GM19240 (cell line): ENCODE data around the gene CEND1.

Experiments used
- DNase-seq: peaks from one replicate; pipeline ENCODE4 v3.0.0; 2011; ENCODE audit warnings: low spot score; ENCODE audit not compliant: insufficient read length

Gene CEND1

DNA sequence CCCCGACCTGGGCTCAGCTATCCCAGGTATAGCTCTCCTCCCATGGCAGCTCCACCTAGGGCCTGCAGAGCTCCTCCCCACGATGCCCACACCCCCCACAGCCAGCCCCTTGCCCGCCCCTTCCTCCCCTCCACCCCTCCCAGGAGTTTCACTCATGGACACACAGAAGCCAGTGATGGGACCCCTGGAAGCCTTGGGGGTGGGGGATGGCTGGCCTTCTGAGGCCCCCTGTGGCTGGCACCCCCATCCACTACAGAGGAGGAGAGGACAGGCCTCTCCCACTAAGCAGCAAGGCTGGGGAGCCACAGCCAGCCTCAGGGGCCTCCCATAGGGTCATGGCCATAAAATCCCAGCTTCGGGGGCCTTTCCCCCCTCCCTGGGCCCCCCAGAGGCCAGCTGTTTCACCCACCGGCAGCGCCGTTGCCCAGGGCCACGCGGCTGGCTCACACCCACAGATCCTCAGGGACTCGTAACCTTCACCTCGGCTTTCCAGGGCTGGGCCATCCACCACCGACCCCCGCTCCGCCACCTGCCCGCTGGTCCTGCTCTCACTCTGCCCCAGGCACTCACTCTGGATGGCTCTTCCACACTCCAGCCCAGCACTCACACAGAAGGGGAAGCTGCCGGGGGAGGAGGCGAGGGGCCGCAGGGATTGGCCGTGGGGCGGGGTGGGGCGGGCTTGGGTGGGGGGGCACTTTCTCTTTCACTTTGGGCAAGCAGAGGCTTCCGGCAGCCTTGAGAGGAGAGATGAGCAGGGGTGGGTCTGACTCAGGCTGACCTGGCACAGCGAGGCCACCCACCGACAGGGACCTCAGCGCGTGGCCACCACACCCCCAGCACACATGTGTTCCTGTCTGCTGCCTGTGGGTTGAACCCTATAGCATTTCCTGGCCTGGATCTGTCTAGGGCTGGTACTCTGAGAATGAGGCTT is 6.0 kb upstream of the CEND1 start:
- peak; percentile 98 for DNase-seq

DNA sequence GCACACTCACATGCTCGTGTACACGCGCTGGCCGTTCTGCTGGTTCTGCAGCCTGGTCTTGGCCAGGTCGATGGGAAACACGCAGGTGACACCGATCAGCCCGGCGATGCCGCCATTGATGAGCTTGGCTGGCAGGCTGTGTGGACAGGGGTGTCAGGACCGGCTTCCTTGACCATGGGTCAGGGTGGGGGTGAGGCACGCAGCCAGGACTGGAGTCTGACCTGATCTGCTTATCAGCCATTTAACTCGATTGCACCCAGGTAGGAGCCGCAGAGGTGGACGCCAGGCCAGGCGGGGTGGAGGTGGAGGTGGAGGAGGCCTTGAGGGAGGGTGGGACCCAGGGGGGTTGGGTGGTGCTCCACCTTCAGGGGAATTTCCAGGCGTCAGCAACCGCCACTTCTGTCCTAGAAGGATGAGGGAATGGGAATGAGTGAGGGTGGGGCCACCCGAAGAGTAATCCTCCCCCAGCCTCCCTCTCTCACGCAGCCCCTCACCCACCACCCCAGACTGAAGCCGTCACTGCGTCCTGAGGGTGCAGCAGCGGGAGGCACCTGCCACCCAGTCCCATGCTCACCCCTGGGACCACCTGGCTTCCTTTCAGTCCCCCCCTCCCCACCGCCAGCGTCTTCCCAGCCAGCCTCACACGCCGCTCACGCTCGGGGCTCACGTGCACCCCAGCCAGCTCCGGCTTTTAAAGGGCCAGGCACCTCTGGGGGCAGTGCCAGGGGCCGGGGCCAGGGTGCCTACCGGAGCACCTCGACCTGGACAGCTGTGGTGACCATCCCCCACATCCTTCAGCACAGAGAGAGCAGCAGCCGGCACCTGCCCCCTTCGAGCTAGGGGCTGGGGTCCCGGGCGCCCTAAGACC is 5.1 kb upstream of the CEND1 start:
- no peak for DNase-seq

DNA sequence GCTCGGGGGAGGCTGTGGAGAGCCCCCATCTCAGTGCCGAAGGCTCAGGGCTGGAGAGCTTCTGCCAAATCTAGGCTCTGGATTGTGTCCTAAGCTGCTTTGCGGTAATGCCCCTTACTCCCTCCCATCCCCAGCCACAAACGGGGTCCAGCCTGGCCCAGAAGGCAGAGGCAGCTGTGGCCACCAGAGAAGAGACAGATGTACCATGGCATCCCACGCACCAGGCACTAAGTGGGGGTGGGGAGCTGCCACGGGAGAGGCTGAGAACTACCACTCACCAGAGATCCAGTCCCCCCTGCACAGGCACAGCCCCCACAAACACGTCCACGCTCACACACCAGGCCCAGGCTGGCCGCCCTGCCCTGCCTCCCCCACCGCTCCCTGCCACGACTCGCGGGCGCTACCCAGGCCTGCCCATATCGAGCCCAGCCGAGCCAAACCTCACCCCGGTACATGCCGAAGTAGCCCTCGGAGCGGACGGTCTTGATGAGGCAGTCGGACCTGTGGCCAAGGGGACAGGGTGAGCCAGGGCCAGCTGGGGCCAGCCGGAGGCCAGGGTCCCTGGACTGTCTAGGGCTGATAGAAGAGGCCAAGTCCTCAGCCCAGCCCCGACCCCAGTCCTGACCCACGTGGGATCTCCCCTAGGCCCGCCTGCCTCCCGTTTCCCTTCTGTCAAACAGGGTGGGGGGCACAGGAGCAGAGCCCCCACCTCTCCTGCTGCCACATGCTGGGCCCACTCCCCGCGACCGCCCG is 4.3 kb upstream of the CEND1 start:
- no peak for DNase-seq

DNA sequence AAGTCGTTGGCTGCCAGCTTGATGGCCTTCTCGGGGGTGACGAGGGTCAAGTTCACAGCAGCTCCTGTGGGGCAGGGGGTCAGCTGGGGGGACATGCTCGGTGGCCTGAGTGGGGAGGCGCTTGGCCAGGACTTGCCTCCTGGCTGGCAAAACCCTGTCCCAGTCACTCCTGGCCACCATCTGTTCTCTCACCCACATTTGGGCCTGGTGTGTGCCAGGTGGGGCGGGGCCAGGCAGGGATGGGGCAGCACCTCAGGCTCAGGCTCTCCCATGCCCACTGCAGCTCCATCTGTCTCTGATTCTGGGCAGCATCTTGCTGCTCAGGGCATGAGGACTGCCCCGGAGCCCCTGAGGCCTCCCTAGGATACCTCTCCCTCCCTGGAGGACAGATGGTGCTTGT is 3.7 kb upstream of the CEND1 start:
- no peak for DNase-seq

DNA sequence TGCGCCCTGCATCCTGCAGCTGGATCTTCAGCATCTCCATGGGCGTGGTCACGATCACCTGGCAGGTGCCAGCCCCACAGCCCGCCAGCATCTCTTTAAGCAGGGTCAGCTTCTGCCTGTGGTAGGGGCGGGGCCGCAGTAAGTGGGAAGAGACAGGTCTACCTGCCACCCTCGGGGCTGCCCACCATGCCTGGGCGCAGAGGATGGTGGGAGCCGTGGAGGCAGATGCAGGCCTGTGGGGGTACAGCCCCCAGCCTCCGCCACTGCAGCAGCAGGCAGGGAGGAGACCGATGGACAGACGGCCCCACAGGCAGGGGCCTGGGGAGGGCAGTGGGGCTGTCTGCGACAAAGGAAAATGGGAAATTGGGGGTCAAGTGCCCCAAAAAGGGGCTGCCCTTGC is 3.0 kb upstream of the CEND1 start:
- DNase-seq: no peak

DNA sequence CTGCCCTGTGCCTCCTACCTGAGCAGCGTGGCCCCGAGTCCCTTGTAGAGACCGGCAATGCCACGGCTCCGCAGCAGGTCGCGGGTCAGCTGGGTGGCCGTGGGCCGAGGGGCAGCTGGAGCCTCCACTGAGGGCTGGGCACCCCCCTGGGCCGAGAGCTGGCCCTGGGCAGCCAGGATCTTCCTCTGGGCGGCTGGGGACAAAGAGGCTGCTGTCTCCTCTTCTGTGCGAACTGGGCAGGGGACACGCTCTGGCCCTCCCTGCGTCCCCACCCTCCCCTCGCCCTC is 2.6 kb upstream of the CEND1 start:
- DNase-seq: no peak

DNA sequence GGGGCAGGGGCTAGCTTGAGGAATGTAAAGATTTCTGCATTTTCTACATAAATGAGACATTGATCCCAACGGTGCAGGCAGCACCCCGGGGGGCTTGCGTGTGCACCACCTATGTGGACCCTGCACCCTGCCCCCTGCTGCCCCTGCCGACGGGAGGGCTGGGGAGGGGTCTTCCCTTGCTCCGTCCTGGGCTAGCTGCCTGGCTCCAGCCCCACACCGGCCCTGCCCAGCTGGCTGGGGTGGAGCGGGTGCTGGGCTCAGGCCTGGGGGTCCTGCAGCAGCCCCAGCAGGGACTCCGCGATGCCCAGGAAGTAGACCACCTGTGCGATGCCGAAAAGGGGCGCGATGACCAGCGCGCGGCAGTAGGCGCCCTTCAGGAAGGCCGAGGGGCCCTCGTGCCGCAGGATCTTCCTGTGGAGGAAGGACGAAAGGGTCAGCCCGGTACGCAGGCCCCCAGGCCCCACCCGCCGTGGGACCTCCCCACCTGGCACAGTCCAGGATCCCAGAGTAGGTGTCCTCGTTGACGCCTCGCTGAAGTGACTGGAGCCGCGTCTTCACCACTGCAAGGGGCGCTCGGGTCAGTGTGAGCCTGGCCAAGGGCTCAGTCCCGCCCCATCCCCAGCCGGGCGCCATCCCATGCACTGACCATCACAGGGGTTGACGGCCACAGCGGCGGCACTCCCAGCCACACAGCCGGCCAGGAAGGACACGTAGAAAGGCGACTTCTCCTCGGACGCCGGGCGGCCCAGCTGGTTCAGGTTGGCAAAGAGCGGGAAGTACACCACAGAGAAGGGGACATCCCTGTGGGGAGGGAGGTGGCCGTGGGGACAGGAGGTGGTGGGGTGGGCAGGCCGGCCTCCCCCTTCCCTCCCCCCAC is 2.0 kb upstream of the CEND1 start:
- DNase-seq: no peak

DNA sequence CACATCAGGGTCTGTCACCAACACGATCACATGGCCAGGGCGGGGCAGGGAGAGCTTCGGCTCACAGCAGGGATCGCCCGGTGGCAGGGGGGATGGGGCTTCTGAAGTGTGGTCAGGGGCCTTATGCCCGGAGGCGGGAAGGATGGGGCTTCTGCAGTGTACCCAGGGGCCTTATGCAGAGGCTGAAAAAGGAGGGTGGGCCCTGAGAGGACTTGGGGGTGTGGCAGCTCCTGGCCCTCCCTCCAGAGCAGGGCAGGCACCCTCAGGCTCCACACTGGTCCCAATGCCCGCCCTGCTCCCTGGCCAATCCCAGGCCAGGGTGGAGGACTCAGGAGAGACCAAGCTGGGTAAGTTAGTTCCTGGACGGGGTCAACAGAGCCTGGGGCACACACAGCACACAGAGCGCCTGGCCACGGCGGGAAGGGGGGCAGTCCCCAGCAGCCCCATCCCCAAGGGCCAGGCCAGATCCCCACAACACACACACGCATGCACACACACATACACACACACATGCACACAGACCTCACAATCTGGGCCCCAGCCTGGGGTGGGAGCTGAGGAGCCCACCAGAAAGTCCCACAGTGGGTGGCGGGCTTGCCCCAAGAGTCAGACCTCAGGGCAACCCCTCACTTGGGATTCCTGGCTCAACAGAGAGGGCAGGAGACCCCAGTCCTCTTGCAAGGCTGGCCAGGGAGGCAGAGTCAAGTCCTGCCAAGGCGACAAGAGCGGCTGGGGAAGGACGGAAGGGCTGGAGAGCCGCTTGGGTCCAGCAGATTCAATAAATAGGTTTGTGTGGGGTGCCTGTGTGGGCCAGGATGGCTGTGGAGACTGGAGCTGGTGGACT is 1.1 kb upstream of the CEND1 start:
- DNase-seq: no peak

DNA sequence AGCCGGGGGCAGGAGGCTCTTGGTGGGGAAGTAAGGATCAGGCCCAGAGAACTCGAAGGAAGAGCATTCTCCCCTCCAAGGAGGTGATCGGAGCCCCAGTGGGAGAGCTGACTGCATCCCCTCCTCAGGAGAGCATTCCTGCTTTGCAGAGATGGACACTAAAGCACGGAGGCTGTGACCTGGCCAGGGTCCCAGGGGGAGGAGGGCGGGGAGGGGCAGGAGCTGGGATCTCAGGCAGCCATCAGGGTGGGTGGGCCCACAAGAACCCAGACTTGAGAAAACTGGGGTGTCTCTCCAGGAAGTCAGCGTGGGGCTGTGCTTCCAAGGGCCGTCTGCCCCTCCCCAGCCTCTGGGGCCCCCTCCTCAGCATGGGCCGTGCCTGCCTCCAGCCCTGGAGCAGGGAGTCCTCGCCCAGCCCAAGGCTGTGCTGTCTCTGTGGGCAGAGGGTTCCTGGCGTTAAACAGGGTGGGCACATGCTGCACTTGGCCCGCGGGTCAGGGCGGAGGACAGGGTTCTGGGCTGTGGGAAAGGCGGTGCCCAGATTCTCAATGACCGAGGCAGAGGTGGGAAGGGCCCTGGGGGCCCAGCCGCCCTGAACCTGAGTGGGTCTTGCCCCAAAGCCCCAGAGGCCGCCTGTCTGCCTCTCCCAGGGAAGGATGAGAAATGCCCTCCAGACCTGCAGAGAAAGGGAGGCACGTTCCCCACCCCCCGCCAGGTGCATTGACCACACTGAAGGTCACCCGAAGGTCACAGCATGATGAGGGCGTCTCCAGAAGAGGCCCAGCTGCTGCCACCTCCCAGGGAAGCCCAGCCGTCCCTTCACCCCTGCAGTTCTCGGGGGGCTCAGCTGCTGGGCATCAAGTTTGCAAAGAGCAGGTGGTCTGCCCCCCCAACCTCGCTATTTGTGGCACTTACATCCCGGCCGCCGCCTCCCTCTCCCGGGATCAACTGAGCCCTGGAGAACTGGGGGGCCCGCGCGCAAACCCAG is 643 bp downstream of the CEND1 start:
- DNase-seq: no peak

DNA sequence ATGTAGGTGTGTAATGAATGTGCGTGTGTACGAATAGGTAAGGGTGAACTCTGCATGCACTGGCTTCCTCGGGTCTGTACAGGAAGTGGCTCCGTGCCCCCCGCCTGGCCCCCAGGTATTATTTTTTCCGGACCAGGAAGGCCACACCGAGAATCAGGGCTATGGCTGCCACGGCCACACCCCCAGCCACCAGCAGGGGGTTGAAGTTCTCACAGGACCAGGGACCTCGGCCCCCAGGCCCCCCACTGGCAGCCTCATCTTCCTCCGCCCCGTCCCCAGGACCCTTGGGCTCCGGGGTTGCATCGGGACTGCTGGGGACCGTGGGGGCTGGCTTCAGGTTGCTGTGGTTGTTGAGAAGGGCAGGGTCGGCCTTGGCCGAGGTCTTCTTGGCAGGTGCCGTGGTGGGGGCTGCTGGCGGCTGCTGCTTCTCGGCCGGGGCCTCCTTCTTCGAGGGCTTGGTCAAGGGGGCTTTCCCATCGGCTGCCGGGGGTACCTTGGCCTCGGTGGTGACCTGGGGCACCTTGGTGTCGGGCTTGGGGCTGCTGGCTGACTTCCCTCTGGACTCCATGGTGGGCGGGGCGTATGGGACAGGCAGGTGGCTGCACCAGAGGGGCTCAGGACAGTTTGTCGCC is 1.8 kb downstream of the CEND1 start:
- no peak for DNase-seq

DNA sequence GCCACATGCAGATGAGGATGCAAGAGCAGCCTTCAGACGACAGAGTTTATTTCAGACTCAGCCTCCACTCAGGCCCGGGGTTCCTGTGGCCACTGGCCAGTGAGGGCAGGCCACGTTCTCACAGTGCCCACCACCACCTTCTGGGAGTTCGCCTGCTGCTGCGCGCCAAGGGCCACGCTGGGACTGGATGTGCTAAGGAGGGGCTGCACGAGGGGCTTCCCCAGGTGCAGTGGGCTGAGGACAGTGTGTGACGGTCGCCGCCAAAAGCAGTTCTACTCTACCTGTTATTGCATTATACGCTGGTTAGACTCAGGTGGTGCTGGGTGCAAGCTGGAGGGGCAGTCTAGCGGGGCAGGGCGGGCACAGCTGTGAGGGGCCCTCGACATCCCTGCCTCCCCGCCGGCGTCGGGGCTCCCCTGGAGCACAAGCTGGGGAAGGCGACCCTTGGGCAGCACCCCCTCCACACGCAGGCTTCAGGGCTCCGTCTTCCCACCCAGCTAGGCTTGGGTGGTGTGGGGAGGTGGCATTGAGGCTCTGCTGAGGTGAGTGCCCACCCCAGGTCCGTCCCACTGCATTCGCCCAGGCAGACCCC is 2.7 kb downstream of the CEND1 start:
- DNase-seq: no peak

DNA sequence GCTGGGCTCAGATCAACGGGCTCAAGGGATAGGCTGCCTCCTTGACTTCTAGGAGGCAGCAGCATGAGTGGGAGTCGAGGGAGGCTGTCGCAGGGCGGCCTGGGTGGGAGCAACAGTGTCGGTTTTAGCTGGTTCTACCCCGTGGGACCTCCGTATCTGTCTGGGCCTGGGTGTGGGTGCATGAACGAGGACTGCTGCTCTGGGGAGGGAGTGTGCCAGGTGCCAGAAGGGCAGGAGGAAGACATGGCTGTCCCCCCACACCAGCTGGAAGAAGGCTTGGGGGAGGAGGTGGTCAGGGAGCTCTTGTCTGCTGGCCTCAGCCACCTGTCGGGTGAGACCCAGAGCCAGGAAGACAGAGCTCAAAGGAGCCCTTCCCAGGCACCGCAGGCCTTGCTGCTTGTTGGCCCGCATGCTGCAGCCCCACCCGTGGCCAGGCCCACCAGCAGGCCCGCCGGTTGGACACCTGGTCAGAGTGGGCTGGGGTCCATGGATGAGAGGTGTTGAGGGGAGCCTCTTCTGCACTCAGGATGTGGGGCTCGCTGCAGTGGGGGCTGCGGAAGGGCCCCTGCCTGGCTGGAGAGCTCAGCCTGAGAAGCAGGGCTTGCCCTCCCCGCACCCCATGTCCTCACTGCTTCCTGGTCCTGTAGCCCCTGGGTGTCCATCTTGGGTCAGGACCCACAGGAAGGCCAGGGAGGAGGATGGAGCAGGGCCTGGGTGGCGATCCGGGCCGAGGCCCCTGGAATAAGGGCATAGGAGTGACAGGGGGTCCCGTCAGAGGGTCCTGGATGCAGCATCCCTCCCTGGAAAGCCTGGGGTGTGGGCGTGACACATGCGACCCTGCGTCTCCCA is 3.4 kb downstream of the CEND1 start:
- no peak for DNase-seq

DNA sequence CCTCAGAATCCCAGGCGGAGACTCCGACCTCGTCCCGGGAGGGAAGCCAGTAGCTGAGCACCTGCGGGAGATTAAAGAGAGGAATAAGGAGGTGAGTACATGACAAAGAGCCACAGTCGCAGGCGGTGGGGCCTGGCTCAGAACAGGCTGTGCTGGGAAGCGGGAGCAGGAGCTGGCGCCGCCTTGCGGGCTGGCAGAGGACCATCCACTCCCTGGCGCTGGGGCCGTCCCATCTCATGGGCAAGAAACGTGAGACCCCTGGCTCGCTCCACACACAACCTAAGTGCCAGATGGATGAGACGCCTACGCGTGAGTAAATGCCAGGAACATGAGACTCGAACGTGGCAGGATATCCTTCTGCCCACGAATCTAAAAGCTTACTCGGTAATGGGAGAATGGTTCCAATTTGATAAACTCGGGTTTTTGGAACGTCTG is 6.3 kb downstream of the CEND1 start:
- DNase-seq: no peak

DNA sequence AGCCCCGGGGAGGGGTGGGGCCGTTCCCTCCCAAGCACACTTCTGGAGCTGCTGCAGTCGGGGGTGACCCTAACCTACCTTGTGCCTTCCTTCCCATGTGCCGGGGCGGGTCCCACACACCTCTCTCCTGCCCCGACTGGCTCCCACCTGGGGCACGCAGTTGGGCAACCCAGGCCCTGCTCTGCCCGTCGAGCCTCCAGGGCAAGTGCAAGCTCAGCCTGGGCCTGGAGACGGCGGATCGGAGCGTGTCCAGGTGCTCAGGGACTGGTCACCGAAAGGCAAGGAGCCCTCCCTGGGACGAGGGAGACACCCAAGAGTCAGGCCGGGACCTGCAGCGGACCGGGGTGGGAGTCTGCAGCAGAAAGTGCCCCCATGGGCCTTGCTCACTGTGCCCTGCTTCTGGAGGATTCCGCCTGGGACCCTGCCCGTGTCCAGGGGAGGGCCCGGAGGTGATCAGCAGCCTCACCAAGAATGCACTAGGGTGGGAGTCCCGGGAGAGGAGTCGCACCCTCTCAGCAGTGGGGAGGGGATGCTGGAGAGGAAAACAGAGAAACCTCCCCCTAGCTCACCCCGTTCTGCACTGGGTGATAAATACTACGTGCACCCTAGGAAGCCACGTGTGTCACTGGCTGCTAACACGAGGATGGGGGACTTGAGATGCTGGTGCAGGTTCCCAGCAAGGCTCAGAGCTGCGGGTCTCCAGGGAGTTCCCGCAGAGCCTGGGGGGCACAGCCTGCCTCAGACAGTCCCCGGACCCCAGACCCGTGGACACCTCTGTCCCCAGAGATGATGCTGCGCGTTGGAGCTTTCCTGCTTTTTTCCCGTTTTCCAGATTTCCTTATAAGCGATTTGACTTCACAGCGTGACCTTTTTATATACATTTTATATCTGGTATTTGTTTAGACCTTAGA is 7.4 kb downstream of the CEND1 start:
- no peak for DNase-seq

DNA sequence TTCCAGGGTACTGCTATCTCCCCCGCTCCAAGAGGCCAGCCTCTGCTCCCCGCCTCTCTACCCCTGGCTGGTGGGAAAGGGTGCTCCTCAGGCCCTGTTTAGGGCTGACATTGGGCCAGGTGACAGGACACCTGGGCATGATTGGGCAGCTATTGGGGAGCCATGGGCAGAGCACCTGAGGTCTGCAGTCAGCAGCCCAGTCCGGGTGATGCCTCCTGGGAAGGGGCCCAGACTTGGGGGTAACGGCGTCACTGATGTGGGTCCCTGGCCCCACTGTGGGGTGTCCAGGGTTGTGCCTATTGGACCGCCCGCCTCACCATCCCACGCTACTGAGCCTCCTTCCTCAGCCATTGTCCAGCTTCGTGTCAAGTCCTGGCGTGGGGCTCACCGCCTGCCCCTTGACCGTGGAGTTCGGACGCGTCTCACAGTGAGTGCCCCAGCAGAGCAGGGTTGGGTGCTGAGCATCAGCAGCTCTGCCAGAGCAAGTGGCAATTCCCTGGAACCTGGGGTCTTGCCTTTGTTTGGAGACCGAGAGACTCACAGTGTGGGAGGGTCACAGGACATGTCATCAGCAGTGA is 9.8 kb downstream of the CEND1 start:
- DNase-seq: no peak
